ENCODE results near the gene NHEJ1.

DNA sequence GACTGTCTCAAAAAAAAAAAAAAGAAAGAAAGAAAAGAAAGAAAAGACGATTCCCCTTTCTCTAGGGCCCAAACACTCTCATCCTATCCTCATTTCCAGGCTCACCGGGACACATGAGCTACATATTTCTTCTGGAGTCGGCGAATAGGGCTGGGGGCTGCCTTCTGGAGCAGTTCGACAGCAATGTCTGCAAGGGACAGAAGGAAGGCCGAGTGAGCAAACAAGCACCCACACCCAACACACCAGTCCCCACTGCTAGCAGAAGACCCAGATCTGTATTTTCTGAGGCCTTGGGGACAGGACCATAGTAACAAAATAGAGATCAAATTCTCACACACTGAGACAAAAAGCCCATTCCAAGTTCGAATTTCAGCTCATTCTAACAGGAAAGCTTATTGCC lies 14.9 kb upstream of the NHEJ1 start:
- TF ChIP-seq CTCF (IDR thresholded peaks at IDR 0.05) (no peak), ZNF317 (CRISPR knock-in tag; IDR thresholded peaks at IDR 0.05; ENCODE audit: borderline replicate concordance, low read depth) (no peak), USF1 (CRISPR knock-in tag; IDR thresholded peaks at IDR 0.05) (no peak), MAX (CRISPR knock-in tag; IDR thresholded peaks at IDR 0.05) (no peak), IRF2 (CRISPR knock-in tag; IDR thresholded peaks at IDR 0.05; ENCODE audit: borderline replicate concordance, low read depth) (no peak), E2F1 (CRISPR knock-in tag; IDR thresholded peaks at IDR 0.05) (no peak), MYBL2 (CRISPR knock-in tag; IDR thresholded peaks at IDR 0.05) (no peak), SP1 (CRISPR knock-in tag; conservative IDR thresholded peaks at IDR 0.05) (no peak), JUN (CRISPR knock-in tag; IDR thresholded peaks at IDR 0.05) (no peak), CREM (CRISPR knock-in tag; IDR thresholded peaks at IDR 0.05) (no peak)
- TF ChIP-seq, protein P1, sequence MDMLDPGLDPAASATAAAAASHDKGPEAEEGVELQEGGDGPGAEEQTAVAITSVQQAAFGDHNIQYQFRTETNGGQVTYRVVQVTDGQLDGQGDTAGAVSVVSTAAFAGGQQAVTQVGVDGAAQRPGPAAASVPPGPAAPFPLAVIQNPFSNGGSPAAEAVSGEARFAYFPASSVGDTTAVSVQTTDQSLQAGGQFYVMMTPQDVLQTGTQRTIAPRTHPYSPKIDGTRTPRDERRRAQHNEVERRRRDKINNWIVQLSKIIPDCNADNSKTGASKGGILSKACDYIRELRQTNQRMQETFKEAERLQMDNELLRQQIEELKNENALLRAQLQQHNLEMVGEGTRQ (CRISPR knock-in tag; IDR thresholded peaks at IDR 0.05) = no peak
- TF ChIP-seq, protein P2, sequence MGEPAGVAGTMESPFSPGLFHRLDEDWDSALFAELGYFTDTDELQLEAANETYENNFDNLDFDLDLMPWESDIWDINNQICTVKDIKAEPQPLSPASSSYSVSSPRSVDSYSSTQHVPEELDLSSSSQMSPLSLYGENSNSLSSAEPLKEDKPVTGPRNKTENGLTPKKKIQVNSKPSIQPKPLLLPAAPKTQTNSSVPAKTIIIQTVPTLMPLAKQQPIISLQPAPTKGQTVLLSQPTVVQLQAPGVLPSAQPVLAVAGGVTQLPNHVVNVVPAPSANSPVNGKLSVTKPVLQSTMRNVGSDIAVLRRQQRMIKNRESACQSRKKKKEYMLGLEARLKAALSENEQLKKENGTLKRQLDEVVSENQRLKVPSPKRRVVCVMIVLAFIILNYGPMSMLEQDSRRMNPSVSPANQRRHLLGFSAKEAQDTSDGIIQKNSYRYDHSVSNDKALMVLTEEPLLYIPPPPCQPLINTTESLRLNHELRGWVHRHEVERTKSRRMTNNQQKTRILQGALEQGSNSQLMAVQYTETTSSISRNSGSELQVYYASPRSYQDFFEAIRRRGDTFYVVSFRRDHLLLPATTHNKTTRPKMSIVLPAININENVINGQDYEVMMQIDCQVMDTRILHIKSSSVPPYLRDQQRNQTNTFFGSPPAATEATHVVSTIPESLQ (CRISPR knock-in tag; IDR thresholded peaks at IDR 0.05) = no peak
